Gastrocnemius medialis (tissue), 4 donors: ENCODE results near the gene FBLN7.

ENCODE experiments used
- POLR2A ChIP-seq, 2 donors: fragments of 450-650 bp; IDR thresholded peaks; one replicate each; pipeline ENCODE4 v1.6.1; 2017; ENCODE audit warnings: antibody characterized with exemption in 2 of 2, mild to moderate bottlenecking in 2 of 2, moderate library complexity in 2 of 2
- TF ChIP-seq, protein P1 (sequence below), 5 experiments: fragments of 450-650 bp in 3 of 5; fragments of 200-600 bp in 2 of 5; sonication (generic) in 2 of 5; IDR thresholded peaks in 4 of 5; conservative IDR thresholded peaks in 1 of 5; 1 replicate in 4 of 5; 2 replicates in 1 of 5; pipeline ENCODE4 v1.5.1; 2016 to 2019; ENCODE audit warnings: antibody characterized with exemption in 5 of 5, mild to moderate bottlenecking in 3 of 5, moderate library complexity in 3 of 5

DNA sequence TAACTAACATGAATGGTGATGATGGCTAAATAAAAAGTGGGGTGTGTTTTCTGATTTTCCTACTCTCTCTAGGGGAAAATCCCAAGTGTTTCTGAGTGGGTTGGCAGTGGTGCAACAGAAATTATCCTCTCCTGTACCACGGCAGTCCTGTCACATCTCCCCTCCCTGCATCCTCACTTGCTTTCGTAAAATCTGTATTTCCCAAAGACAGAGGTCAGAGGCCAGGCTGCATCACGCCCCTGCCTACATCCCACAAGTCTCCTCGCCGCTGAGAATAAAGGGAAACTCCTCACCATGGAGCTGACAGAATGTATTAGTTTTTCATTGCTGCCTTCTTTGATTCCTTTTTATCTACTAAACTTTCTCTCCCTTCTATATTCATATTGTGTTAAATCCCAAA is 13.1 kb downstream of the FBLN7 start:
- TF ChIP-seq, protein P1, sequence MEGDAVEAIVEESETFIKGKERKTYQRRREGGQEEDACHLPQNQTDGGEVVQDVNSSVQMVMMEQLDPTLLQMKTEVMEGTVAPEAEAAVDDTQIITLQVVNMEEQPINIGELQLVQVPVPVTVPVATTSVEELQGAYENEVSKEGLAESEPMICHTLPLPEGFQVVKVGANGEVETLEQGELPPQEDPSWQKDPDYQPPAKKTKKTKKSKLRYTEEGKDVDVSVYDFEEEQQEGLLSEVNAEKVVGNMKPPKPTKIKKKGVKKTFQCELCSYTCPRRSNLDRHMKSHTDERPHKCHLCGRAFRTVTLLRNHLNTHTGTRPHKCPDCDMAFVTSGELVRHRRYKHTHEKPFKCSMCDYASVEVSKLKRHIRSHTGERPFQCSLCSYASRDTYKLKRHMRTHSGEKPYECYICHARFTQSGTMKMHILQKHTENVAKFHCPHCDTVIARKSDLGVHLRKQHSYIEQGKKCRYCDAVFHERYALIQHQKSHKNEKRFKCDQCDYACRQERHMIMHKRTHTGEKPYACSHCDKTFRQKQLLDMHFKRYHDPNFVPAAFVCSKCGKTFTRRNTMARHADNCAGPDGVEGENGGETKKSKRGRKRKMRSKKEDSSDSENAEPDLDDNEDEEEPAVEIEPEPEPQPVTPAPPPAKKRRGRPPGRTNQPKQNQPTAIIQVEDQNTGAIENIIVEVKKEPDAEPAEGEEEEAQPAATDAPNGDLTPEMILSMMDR (IDR thresholded peaks at IDR 0.05 in 4 of 5, conservative IDR thresholded peaks at IDR 0.05 in 1 of 5): no peak
- no peak for TF ChIP-seq POLR2A (IDR thresholded peaks at IDR 0.05)
